Measurements from ENCODE around the gene HIVEP3.

The HIVEP3 gene

GRCh38 chr1:41648230-41648629, 270.5 kb downstream of the HIVEP3 start:
- H3K27ac ChIP-seq = no peak overlapping the region
- no peaks in the 10 kb centered on the region for H3K27me3 ChIP-seq (ENCODE audit: control insufficient read depth, insufficient read depth, low read length)
- H3K4me2 ChIP-seq (ENCODE audit: low read length) = no peak overlapping the region
- H3K4me1 ChIP-seq = no peaks in the 10 kb centered on the region
- H3K36me3 ChIP-seq (ENCODE audit: control insufficient read depth, insufficient read depth, low read length) = no peaks in the 10 kb centered on the region
- H3K9ac ChIP-seq = no peak overlapping the region
- H3K9me3 ChIP-seq (ENCODE audit: control insufficient read depth, low read length) = no peaks in the 10 kb centered on the region
- H3K79me2 ChIP-seq = no peaks in the 10 kb centered on the region
- no peak overlapping the region for H2AFZ ChIP-seq
- no peak for TF ChIP-seq CTCF (IDR thresholded peaks at IDR 0.05)
- no peak overlapping the region for H3K4me3 ChIP-seq (ENCODE audit: low read depth, low read length)

GRCh38 chr1:41647221-41648135, 271.2 kb downstream of the HIVEP3 start:
- H2AFZ ChIP-seq = no peak overlapping the region
- H3K27me3 ChIP-seq (ENCODE audit: control insufficient read depth, insufficient read depth, low read length) = no peaks in the 10 kb centered on the region
- no peaks in the 10 kb centered on the region for H3K9me3 ChIP-seq (ENCODE audit: control insufficient read depth, low read length)
- no peaks in the 10 kb centered on the region for H3K79me2 ChIP-seq
- H3K4me3 ChIP-seq (ENCODE audit: low read depth, low read length) = no peak overlapping the region
- no peak overlapping the region for H3K4me2 ChIP-seq (ENCODE audit: low read length)
- no peak for TF ChIP-seq CTCF (IDR thresholded peaks at IDR 0.05)
- no peaks in the 10 kb centered on the region for H3K36me3 ChIP-seq (ENCODE audit: control insufficient read depth, insufficient read depth, low read length)
- H3K9ac ChIP-seq = no peak overlapping the region
- H3K4me1 ChIP-seq = no peaks in the 10 kb centered on the region
- H3K27ac ChIP-seq = no peak overlapping the region

- no peak overlapping the region for H2AFZ ChIP-seq
- no peaks in the 10 kb centered on the region for H3K4me1 ChIP-seq
- H3K27me3 ChIP-seq (ENCODE audit: control insufficient read depth, insufficient read depth, low read length) = no peaks in the 10 kb centered on the region
- no peaks in the 10 kb centered on the region for H3K79me2 ChIP-seq
- no peak overlapping the region for H3K9ac ChIP-seq
- H3K27ac ChIP-seq = no peak overlapping the region
- no peak overlapping the region for H3K4me3 ChIP-seq (ENCODE audit: low read depth, low read length)
- H3K36me3 ChIP-seq (ENCODE audit: control insufficient read depth, insufficient read depth, low read length) = no peaks in the 10 kb centered on the region
- H3K9me3 ChIP-seq (ENCODE audit: control insufficient read depth, low read length) = no peaks in the 10 kb centered on the region
- TF ChIP-seq CTCF (IDR thresholded peaks at IDR 0.05) = no peak
- no peak overlapping the region for H3K4me2 ChIP-seq (ENCODE audit: low read length)
These were observed 272.5 kb downstream of the HIVEP3 start for GRCh38 chr1:41646186-41646585.

GRCh38 chr1:41645062-41645461, 273.7 kb downstream of the HIVEP3 start:
- Histone ChIP-seq H3K9me3 (ENCODE audit: control insufficient read depth, low read length) (no peaks in the 10 kb centered on the region), H3K27me3 (ENCODE audit: control insufficient read depth, insufficient read depth, low read length) (no peaks in the 10 kb centered on the region), H3K9ac (no peak overlapping the region), H3K4me1 (no peaks in the 10 kb centered on the region), H3K4me2 (ENCODE audit: low read length) (no peak overlapping the region), H3K4me3 (ENCODE audit: low read depth, low read length) (no peak overlapping the region), H3K79me2 (no peaks in the 10 kb centered on the region), H3K27ac (no peak overlapping the region), H2AFZ (no peak overlapping the region), H3K36me3 (ENCODE audit: control insufficient read depth, insufficient read depth, low read length) (no peaks in the 10 kb centered on the region)
- TF ChIP-seq CTCF (IDR thresholded peaks at IDR 0.05) = no peak

Measured in parathyroid adenoma (tissue), 2 donors.